NCI-H1694 (cell line): ENCODE measurements around the gene KNSTRN.

ENCODE experiments used
- DNase-seq: peaks from one replicate; lab custom pipeline; 2025; lab: John Stamatoyannopoulos, UW

KNSTRN gene

DNA sequence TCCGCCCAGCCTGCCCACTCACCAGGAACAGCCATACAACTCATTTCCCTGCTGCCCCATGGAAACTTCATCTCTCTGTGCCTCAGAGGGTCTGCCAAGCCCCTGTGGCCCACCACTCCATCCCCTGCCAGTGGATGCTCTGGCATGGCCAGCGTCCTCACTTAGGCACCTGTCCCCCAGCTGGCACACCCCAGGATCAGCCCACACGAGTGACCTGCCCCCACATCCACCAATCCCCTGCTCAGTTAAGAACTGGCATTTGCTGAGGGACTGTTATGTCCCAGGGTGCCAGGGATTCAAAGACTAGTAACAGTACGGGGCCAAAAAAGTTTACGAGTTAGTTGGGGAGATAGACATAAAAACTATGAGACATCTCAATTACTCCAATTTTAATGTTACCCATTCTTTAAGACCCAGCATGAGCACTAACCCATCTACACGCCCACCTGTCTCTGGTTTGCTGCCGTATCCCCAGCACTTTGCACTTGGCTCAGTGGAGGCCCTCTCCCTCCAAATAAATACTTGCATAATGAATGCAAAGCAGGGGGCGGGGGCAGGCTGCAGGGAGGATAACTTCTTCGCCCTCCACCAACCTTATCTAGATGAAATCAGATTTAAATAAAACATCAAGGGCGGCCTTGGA lies 46.7 kb downstream of the KNSTRN start:
- DNase-seq, result no peak

DNA sequence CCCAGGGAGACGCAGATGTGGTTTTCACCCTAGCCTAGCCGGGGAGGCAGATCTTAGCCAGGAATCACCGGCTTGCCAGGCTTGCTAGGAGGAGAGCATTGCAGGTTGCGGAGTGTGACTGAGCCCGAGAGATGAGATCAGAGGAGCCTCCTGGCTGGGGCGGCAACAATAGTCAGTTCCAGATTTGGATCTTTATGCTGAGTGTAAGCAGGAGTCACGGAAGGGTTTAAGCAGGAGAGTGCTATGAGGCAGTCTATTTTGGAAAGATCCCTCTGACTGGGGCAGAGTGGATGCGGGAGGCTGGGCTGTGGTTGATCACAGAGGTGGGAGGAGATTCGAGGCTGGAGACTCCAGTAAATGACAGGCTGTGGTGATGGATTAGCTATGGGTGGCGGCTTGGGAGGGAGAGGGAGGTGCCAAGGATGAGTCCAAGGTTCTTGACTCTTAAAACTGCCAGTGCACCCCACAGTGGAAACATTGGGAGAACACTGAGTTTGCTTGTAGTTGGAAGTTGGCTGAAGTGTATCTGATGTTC lies 47.8 kb downstream of the KNSTRN start:
- DNase-seq, result no peak

DNA sequence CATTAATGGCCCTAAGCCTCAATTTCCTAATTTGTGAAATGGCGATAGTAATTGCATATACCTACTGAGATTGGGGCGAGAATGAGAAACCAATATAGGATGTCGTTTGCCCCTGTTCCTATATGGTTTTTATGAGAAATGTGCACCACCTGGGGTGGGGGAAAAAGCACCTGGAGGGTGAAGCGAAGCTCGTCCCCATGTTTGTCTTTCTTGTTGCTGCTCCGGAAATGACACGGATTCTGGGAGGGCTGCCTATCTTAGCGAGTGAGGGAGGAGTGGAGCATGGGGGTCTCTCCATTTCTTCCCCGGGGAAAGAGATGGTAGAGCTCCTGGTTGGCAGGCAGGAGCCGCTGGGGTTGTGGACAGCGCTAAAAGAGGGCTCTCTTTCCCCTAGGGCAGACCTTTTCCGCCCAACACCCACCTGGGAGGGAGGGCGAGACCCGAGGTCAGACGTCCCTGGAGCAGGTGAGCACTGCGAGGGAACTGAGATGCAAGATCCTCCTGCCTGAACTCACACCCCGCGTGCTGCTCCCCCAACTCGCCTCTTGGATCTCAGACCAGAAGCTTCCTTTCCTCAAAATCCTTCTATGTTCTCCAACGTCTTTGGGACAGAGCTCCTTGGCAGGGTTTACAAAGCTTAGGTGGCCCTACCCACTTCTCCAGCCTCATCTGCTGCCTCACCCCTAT lies 52.6 kb downstream of the KNSTRN start:
- no peak for DNase-seq

DNA sequence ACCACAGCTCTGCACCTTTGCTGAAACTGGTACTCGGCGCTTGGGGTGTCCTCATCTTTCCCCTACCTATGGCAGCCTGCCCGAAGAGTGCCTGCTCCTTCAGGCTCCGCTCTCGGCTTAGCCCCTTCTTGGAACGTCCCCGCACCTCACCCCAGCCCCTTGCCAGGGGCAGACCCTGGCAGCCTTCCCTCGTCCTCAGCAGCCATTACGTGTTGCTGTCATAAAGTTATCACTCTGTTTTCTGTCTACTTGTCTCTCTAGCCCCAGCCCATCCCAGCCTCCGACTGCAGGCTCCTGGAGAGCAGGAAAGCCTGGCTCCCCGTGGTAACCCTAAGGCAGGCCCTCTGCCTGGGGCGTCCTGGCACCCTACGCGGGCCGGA lies 53.2 kb downstream of the KNSTRN start:
- no peak for DNase-seq

DNA sequence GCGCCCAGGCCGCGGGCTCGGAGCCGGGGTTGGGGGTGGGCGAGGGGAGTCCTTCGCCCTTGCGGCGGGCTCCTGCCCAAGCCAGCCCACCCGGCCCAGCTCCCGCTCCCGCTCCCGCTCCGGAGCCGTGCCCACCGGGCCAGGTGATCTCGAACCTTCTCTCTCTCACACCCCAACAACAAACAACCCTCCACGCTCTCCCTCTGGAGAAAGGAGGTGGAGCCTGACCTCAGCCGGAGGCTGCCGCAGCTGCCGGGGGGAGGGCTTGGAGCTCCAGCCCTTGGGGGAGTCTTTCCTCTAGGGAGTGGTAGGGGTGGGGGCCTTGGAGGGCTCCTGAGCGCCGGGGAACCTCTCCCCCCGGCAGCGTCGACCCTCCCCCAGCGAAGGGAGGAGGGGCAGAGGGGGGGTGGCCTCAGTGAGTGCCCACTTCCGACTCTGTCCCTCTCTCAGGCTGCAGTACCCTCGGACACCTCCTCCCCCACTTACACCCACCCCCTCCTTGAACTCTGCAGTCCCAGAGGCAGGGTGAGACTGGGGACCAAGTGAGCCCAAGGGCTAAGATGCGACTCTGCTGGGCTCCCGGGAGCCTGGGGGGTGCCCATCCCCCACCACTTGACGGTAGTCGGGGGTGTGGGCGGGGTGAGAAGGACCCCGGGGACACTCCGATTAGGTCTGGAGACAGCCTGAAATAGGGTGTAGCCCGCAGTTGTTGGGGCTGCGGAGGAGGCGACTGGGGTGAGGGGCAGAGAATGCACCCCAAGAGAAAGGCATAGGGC lies 53.8 kb downstream of the KNSTRN start:
- DNase-seq, result no peak

DNA sequence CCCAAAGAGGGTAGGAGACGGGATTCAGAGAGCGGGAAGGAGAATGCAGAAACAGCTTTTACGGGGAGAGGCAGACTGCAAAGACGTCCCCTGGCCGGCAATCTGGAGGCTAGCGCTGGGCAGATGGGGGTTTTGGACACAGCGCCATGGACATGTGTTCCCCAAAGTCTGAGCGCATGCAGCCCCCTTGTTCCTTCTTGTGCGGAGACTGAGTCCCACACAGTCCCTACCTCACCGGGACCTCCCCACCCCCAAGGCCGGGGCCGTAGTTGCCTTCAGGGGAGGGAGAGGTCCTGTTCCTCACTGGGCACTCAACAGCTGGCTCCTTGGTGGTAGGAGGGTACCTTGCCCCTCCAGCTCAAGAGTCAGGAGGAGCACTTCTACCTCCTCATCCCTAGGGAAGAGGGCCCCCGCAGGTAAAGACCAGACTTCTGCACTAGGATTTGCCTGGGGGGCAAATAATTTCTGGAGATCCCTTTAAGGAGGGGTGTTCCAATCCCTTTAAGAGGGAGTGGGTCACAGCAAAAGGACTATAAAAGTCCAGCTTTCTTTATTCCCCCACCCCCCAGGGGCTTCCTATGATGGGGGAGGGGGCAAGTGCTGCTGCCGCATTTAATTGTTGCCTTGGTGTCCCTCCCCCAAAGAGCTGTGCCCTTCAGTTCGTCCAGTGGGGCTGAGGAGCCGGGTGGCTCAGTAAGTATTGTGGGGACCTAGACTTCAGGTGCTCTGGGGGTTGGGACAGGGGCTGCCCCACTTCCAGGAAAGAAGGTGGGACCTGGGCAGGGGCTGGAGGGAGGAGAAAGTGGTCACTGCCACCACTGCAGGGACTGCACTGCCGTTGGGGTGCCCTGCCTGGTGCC lies 54.6 kb downstream of the KNSTRN start:
- DNase-seq, result no peak

DNA sequence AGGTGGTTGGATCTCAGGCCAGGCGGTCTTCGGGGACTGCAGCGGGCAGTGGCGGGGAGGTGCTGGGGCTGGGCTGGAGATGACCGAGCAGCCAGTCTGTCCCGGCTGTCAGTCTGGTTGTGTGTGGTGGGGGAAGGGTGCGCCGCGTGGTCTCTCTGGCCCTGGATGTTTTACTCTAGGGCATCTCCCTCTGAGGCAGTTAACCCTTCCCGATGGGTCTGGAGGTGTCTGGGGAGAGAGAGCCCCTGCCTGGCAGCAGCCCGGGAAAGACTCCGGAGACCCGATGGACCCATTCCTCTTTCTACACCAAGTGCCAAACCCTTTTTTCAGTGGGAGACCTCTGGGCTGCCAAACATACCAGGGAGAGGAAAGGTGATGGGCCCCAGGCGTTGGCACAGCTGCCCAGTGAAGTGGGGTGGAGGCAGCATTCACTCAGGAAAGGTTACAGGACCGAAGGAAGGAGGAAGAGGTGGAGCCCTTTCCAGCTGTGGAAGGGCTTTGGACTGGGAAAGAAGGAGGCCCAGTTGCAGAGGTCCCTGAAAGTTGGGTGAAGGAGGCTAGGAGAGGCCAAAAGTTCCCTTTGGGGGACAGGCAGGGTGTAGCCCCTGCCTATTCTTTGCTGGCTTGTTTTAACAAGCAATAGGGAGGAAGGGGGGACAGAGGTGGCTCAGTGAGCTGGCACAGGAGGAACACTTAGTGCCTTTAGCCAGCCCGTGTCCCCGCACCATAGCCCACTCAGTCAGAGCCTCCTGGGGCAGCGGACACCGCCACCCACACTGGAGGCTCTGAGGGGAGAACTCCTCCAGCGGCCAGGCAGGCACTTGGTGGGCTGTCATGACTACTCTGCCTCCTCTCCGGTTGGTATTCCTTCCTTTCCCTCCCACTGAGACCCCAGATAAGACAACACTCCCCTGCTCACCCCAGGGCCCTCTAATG lies 55.5 kb downstream of the KNSTRN start:
- no peak for DNase-seq

DNA sequence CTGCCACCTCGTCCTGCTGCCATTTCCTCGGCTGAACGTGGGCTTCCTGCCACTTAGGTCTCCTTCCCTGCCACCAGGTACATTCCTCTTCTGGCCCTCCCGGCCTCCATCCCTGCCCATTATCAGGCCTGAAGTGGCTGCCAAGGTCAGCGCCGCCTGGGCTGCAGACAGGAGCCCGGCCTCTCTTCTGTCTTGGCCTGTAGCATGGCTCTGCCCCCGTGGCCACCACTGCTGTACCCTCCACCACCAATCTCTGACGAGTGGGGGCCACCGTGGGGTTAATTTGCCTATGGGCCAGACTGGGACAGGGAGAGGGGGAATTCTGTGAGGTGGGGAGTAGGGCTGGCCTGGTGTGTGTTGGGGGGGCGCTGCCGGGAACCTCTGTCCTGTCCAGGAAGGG lies 56.2 kb downstream of the KNSTRN start:
- DNase-seq, result no peak

DNA sequence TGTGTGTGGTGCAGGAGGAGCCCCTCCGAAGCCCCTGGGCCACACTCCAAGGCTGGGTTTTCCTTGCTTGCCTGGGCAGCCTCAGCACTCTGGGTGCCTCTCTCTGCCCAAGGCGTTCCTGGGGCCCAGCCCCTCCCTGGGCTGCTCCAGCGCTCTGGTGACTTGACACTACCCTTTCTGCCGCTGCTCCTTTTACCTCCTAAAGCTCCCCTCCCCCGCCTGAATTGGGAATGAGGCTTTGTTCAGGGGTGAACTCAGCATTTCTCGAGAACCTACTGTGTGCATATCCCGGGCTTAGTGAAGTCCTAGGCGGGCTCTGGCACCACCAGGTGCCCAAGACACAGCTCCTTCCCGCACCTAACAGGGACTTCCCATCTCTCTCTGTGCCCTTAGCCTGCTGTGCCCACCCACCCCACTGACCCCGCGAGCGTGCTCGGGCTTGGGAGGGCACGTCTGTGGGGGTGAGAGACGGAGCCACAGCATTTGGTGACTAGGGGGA lies 57.0 kb downstream of the KNSTRN start:
- DNase-seq, result no peak

DNA sequence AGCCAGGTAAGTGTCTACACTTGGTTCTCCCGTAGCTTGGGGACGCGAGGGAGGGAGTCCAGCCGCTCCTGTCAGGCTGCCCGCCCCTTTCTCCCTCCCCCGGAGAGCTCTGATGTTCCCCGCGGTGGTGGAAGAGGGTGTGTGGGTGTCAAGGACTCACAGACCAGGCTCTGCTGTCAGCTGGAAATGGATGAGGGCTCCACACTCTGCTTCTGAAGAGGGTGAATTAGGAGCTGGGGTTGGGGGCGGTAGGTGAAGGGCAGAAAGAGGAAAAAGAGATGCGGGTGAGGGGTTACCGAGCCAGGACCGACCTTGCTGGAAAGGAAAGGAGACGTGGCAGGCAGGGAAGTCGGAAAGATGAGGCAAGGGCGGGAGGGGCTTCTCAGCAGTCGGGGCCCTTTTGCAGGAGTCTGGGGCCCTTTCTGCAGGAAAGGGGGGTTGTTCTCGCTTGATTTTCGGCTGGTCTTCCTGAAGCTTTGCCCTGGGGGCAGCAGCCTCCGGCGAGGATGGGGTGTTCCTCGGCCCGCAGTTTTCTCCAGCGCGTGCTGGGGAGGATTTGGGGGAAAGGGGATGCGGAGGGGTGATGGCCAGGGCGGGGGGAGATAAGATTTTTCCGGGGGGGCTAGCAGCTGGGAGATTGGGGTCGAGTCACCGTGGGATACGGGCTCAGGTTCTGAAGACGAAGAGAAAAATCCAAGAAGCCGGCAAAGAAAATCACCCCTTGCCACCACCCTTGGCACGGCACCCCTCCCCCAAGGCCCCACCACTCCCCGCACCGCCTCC lies 57.6 kb downstream of the KNSTRN start:
- no peak for DNase-seq

DNA sequence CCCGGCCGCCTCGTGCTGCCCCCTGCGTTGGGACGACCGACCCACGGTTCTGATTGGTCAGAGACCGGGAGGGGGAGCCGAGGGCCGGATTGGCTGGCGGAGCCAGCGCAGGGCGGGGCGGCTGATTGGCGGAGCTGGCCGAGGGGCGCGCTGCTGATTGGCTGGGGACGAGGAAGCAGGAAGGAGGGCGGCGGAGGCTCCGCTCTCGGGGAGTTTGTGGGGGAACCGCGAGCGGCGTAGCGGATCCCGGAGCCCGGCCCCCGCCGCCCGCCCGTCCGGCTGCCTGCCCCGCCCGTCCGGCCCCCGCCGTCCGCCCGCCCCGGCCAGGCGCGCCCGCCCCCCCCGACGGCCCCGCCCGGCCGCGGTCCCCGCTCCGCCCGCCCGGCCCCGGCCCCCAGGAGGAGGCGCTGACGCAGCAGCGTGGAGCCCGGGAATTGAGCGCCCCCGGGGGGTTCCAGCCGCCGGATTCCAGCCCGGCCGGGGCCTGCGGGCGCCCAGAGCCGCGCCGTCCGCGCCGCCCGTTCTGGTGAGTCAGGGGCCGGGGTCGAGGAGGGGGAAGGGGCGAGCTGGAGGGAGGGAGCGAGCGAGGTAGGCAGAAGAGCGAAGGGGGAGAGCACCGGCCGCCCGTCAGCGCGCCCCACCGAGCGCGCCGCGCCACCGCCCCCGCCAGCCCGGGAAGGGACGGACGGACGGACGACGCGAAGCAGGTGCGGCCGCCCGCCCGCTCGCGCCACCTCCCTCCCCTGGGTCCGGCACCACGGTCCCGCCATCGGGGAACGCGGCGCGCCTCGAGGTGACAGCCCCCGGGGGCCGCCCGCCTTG lies 58.4 kb downstream of the KNSTRN start, which contains the start of gene BAHD1:
Gene BAHD1, plus strand, starts transcription at position 211 of the 822 bp plus-strand sequence. CDS start 17,512 bp downstream, outside the sequence.
- DNase-seq, result peak; percentile 54

DNA sequence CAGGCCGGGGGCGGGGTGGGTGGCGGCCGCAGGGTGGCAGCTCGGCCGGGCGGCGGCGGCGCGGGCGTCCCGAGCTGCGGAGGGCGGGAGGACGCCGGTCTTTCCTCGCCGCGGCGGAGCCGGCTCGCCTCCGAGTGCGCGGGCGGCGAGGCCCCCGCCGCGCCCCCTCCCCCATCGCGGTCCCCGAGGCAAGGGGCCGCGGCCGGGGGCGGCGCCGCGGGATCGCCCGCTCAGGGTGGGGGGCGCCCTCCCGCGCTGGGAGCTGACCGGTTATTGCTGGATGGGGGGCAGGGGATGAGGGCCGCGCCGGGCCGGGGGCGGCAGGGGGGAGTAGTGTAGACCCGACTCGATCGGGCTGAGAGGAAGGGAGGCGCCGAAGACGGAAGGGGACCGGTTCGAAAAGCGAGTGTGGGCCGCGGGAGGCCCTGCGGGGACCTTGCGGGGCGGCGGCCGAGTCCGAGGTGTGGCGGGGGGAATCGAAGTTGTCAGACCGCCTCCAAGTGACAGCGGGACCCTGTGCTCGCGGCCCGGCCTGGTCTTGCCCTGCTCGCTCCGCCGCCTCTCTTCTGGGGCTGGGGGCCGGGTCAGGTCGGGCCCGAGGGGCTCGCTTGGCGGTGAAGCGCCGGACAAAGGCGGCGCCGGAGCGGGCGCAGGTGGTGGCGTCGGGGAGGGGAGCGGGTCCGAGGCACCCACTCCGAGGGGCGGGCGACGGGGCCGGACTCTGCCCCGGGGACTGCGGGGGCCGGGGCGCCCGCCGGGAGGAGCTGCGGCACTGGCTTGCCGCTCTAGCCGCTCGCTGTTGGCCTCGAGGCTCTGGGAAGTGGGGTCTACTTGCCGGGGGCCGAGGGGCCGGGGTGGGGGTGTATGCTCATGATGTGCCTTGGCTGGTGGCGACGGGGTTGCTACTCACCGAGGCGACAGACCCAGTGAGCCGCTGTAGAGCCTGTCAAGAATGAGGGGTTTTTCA lies 59.3 kb downstream of the KNSTRN start:
- no peak for DNase-seq

DNA sequence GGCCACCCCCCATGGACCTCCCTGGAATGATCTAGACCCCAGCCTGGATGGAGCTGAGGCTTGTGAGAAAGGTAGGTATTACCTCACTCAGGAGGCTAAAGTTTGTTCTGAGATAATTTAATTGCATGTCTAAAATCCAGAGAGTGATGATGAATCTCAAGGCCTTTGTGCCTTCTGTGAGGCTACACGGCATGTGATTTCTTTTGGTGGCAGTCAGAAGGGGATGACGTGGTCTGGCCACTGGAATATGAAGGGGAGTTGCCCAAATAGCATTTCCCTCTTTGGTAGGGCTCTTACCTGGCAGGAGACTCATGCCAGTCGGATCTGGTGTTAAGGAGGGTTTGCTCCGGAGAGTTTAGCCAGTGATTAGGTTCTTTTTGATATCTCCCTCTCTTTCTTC lies 60.7 kb downstream of the KNSTRN start:
- DNase-seq, result no peak

DNA sequence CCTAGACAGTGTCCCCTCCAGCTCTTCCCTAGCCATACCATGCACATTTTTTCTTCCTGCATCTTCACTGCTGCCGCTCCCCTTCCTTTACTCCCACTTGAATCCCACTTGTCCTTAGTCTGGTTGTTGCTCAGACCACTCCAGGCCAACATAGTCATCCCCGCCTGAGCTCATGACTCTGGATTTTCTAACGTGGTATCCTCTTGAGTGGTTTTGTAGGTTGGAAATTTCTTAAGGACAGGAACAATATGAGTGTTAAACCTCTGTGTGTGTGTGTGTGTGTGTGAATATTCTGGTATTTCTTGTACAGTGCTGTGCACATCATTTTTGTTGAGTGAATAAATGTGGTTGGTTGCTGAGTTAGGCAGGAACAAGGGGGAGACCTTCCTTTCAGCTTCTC lies 61.3 kb downstream of the KNSTRN start:
- DNase-seq, result no peak
